ENCODE data around the gene UBE2D2. TPM values are rescaled to one million over a fixed set of nuclear protein-coding genes. Genes with fewer than 3 reads are reported as not detected.

UBE2D2 gene
- total and polyA plus RNA-seq, 4 experiments from 2014 or later, result 160 to 411 (median 255) TPM

DNA sequence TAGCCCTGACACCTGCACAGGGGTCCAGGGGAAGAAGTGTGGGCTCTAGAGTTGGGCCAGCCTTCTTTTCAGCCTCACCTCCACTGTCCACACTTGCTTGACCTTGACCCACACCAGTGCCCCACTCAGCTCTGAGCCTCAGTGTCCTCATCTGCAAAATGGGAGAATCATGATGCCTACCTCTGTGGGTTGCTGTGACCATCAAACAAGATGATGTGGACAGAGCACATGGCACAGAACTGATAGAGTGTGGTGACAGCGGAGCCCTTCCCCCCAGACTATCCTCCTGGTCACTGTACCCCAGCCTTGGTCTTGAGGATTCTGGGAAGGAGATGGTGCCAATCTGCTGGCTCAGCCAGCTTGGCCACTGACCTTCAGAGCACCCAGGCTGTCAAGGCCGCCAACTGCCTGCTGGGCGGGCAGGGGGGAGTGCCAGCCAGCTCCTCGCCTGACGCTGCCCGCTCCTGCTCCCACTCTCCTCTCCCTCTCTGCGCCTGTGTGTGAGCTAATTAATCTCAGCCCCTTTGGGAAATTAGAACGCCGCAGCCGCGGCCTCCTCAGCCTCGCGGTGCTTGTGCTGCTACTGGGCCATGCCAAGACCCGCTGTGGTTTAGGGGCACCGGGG, 103.7 kb downstream of the UBE2D2 start:
- CTCF ChIA-PET (ENCODE audit: partially characterized antibody), result interaction anchor here (4.4 kb wide), 1 partner anchor 32 kb away, joined by 16 read pairs; no protein-coding TSS in a partner anchor
- Mint-ChIP-seq H3K9me3 (no peaks in the 10 kb centered on the region), H3K4me3 (no peak overlapping the region), H3K27ac (no peak overlapping the region), H3K4me1 (peaks cover 14 to 44% (median 25%) of the 10 kb centered on the region in 4 donors), H3K36me3 (no peaks in the 10 kb centered on the region), H3K27me3 (no peaks in the 10 kb centered on the region)
- Histone ChIP-seq H3K4me1 (ENCODE audit: insufficient read depth, low read length) (peaks cover 37% of the 10 kb centered on the region), H3K36me3 (ENCODE audit: insufficient read depth, low read length) (no peaks in the 10 kb centered on the region), H3K27me3 (ENCODE audit: insufficient read depth, low read length) (no peaks in the 10 kb centered on the region), H3K27ac (ENCODE audit: low read depth, low read length) (no peak overlapping the region), H3K4me3 (ENCODE audit: low read length in 2 of 2) (no peak overlapping the region), H3K9me3 (ENCODE audit: control insufficient read depth in 1 of 2, low read length in 2 of 2) (no peaks in the 10 kb centered on the region)
- DNase-seq, result no peak
- intact Hi-C loops (cut with micrococcal nuclease), result no loop called here
- POLR2A ChIA-PET (ENCODE audit: partially characterized antibody), result no interaction called here

DNA sequence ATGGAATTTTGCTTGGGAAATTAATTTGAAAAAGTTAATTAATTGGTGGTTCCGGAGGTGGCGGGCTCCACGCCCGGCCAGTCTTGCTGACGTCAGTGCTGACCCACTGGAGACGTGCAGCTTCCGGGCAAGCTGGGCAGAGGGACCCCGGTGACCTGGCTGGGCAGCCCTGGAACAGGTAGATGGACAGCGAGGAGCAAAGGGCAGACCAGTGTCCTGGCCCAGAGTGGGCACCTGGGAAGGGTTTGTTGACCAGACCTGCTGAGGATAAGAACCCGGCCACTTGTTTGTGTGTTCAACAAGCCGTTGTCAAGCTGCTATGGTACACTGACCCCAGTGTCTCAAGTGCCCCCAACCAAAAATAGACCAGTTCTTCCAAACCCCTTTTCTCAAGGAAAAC, 104.5 kb downstream of the UBE2D2 start:
- Histone ChIP-seq H3K27me3 (ENCODE audit: insufficient read depth, low read length) (no peaks in the 10 kb centered on the region), H3K4me1 (ENCODE audit: insufficient read depth, low read length) (peaks cover 43% of the 10 kb centered on the region), H3K36me3 (ENCODE audit: insufficient read depth, low read length) (no peaks in the 10 kb centered on the region), H3K27ac (ENCODE audit: low read depth, low read length) (no peak overlapping the region), H3K9me3 (ENCODE audit: control insufficient read depth in 1 of 2, low read length in 2 of 2) (no peaks in the 10 kb centered on the region), H3K4me3 (ENCODE audit: low read length in 2 of 2) (no peak overlapping the region)
- DNase-seq, result no peak
- H3K36me3 Mint-ChIP-seq, result no peaks in the 10 kb centered on the region
- H3K27me3 Mint-ChIP-seq, result no peaks in the 10 kb centered on the region
- no peak overlapping the region for H3K4me3 Mint-ChIP-seq
- intact Hi-C loops (cut with micrococcal nuclease), result no loop called here
- no peak overlapping the region for H3K27ac Mint-ChIP-seq
- no peaks in the 10 kb centered on the region for H3K9me3 Mint-ChIP-seq
- H3K4me1 Mint-ChIP-seq, result peaks cover 14 to 50% (median 30%) of the 10 kb centered on the region in 4 donors
- ChIA-PET CTCF (ENCODE audit: partially characterized antibody) (interaction anchor here (4.4 kb wide), 1 partner anchor 33 kb away, joined by 16 read pairs; no protein-coding TSS in a partner anchor), POLR2A (ENCODE audit: partially characterized antibody) (no interaction called here)

DNA sequence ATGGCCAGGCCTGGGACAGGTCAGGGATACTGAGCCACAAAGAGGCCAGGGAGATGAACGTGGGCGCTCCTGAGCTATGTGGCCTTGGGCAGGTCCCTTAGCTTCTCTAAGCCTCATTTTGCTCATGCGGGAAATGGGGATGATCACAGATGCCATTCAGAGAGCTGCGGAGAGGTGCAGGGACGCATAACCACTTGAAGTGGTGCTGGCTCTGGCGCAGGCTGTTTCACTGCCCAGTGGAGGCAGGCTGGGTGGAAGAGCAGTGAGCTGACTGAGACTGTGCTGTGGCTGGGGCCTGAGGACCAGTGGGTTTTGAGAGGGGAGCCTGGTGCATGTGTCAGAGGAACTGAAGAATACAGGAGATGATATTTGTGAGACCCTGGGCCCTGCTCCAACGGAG, 105.4 kb downstream of the UBE2D2 start:
- no peaks in the 10 kb centered on the region for H3K9me3 ChIP-seq (ENCODE audit: control insufficient read depth in 1 of 2, low read length in 2 of 2)
- Mint-ChIP-seq H3K4me3 (peak overlapping the region in 6 of 8 donors; percentile 5 to 80 (median 44)), H3K36me3 (no peaks in the 10 kb centered on the region), H3K4me1 (peaks cover 14 to 52% (median 31%) of the 10 kb centered on the region in 4 donors), H3K27me3 (no peaks in the 10 kb centered on the region), H3K9me3 (no peaks in the 10 kb centered on the region), H3K27ac (peak overlapping the region in 1 of 7 donors; percentile 40)
- H3K4me1 ChIP-seq (ENCODE audit: insufficient read depth, low read length), result peaks cover 43% of the 10 kb centered on the region
- DNase-seq, result no peak
- CTCF ChIA-PET (ENCODE audit: partially characterized antibody), result interaction anchor here (1.2 to 4.4 kb wide), 4 partner anchors 31 to 241 kb away, joined by 3 to 16 read pairs (median 4); no protein-coding TSS in a partner anchor
- intact Hi-C loops (cut with micrococcal nuclease), result no loop called here
- no peaks in the 10 kb centered on the region for H3K27me3 ChIP-seq (ENCODE audit: insufficient read depth, low read length)
- H3K27ac ChIP-seq (ENCODE audit: low read depth, low read length), result no peak overlapping the region
- no peak overlapping the region for H3K4me3 ChIP-seq (ENCODE audit: low read length in 2 of 2)
- H3K36me3 ChIP-seq (ENCODE audit: insufficient read depth, low read length), result no peaks in the 10 kb centered on the region
- POLR2A ChIA-PET (ENCODE audit: partially characterized antibody), result interaction anchor here (1.2 kb wide), 1 partner anchor 20 kb away, joined by 3 read pairs; no protein-coding TSS in a partner anchor

DNA sequence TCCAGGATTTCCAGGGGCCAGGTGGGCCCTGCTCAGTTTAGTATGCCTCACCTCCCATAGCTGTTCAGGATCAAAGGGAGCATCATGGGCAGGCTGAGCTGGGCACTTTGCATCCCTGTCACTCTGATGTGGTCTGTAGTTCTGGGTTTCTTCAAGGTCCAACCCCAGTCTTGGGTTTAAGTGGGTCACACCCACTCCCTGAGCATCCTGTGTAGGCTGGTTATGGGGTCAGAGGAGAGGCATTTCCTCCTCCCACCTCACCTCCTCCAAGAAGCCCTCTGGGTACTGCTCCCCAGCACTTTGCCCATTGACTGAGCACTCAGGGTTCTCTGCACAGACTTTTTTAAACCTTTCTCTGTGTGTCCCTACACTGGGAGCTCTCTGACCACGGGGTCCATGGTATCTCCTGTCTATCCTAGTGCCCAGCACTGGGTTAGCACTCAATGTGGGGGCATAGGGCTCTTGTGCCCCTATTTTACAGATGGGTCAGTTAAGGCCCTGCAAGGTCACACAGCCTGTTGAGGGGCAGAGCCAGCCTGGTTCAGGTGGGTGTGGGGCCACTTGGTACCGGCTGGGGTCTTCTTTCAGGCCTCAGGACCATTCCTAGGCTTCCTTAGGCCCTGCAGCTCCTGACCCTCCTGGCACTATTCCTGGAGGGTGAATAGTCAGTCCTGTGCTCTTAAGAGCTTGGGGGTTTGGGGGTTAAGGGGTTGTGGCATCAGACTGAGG, 106.0 kb downstream of the UBE2D2 start:
- intact Hi-C loops (cut with micrococcal nuclease), result no loop called here
- H3K36me3 Mint-ChIP-seq, result no peaks in the 10 kb centered on the region
- H3K4me1 ChIP-seq (ENCODE audit: insufficient read depth, low read length), result peaks cover 43% of the 10 kb centered on the region
- DNase-seq, result no peak
- CTCF ChIA-PET (ENCODE audit: partially characterized antibody), result interaction anchor here (1.2 to 4.4 kb wide), 5 partner anchors 29 to 242 kb away, joined by 3 to 16 read pairs (median 3); no protein-coding TSS in a partner anchor
- no peak overlapping the region for H3K27ac ChIP-seq (ENCODE audit: low read depth, low read length)
- H3K27me3 Mint-ChIP-seq, result no peaks in the 10 kb centered on the region
- H3K4me1 Mint-ChIP-seq, result peaks cover 14 to 52% (median 31%) of the 10 kb centered on the region in 4 donors
- peak overlapping the region; percentile 61 to 83 (median 76) for H3K4me3 Mint-ChIP-seq
- POLR2A ChIA-PET (ENCODE audit: partially characterized antibody), result interaction anchor here (1.2 kb wide), 1 partner anchor 20 kb away, joined by 3 read pairs; no protein-coding TSS in a partner anchor
- H3K4me3 ChIP-seq (ENCODE audit: low read length in 2 of 2), result peak overlapping the region in 1 of 2 donors; percentile 64
- H3K9me3 Mint-ChIP-seq, result no peaks in the 10 kb centered on the region
- H3K27ac Mint-ChIP-seq, result peak overlapping the region in 5 of 7 donors; percentile 25 to 83 (median 52)
- H3K9me3 ChIP-seq (ENCODE audit: control insufficient read depth in 1 of 2, low read length in 2 of 2), result no peaks in the 10 kb centered on the region
- H3K36me3 ChIP-seq (ENCODE audit: insufficient read depth, low read length), result no peaks in the 10 kb centered on the region
- H3K27me3 ChIP-seq (ENCODE audit: insufficient read depth, low read length), result no peaks in the 10 kb centered on the region

DNA sequence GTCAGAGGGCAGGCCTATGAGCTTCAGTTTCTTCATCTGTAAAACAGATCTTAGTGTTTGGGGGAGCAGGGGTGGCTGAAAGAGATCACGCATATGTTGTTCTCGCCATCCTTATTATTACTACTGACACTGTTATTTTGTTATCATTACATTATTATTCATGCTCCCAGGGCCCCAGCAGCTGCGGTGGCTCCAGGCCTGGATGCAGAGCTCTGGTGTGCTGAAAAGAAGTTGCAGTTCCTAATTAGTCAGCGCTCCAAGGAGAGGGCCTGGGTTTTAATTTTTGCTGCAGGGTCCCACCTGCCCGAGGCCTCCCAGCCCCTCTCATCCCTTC, 106.6 kb downstream of the UBE2D2 start:
- peak overlapping the region; percentile 61 to 83 (median 76) for H3K4me3 Mint-ChIP-seq
- peak overlapping the region in 5 of 7 donors; percentile 25 to 83 (median 52) for H3K27ac Mint-ChIP-seq
- Histone ChIP-seq H3K27ac (ENCODE audit: low read depth, low read length) (no peak overlapping the region), H3K27me3 (ENCODE audit: insufficient read depth, low read length) (no peaks in the 10 kb centered on the region), H3K9me3 (ENCODE audit: control insufficient read depth in 1 of 2, low read length in 2 of 2) (no peaks in the 10 kb centered on the region), H3K36me3 (ENCODE audit: insufficient read depth, low read length) (no peaks in the 10 kb centered on the region), H3K4me3 (ENCODE audit: low read length in 2 of 2) (peak overlapping the region in 1 of 2 donors; percentile 64), H3K4me1 (ENCODE audit: insufficient read depth, low read length) (peaks cover 43% of the 10 kb centered on the region)
- H3K4me1 Mint-ChIP-seq, result peaks cover 14 to 52% (median 31%) of the 10 kb centered on the region in 4 donors
- ChIA-PET CTCF (ENCODE audit: partially characterized antibody) (interaction anchor here (1.2 to 4.4 kb wide), 4 partner anchors 30 to 98 kb away, joined by 3 to 16 read pairs (median 4); no protein-coding TSS in a partner anchor), POLR2A (ENCODE audit: partially characterized antibody) (interaction anchor here (1.2 kb wide), 1 partner anchor 21 kb away, joined by 3 read pairs; no protein-coding TSS in a partner anchor)
- DNase-seq, result no peak
- no peaks in the 10 kb centered on the region for H3K27me3 Mint-ChIP-seq
- intact Hi-C loops (cut with micrococcal nuclease), result no loop called here
- no peaks in the 10 kb centered on the region for H3K36me3 Mint-ChIP-seq
- no peaks in the 10 kb centered on the region for H3K9me3 Mint-ChIP-seq

DNA sequence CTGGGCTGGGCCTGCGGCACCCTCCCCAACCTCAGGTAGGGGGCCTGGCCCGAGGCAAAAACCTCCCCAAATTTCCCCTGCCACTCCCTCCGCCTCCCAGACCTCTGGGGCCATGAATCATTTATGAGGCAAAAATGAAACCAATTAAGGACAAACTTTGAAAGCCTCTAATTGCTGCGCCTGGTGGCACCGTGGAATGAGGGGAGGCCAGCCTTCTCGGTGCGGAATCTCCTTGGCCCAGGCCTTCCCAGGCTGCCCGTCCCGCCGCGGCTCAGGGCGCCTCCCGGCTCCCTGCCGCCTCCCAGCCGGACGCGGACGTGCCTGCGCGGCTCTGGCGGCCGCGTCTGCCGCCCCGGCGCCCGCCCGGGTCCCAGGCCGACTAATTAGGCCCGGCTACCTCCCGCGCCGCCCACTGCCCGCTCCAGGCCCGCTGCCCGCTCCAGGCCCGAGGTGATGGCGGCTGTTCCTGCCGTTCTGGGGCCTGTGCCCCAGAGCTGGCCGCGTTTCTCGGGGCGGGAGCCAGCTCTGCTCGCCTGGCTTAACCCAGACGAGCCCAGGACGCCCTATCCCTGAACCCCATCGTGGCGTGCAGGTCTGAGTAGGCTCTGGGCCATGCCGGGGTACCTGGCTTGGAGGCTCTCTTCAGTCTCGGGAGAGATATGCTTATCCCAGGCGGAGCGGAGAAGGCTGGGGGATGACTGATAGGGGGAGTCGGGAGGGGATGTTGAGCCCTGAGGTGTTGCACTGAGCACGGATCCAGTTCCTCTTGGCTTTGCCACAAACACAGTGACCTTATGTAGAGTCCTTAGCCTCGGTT, 107.1 kb downstream of the UBE2D2 start:
- intact Hi-C loops (cut with micrococcal nuclease), result no loop called here
- CTCF ChIA-PET (ENCODE audit: partially characterized antibody), result interaction anchor here (1.2 to 4.4 kb wide), 3 partner anchors 30 to 35 kb away, joined by 3 to 16 read pairs (median 4); no protein-coding TSS in a partner anchor
- peaks cover 43% of the 10 kb centered on the region for H3K4me1 ChIP-seq (ENCODE audit: insufficient read depth, low read length)
- H3K27ac Mint-ChIP-seq, result peak overlapping the region in 6 of 7 donors; percentile 49 to 80 (median 56)
- H3K36me3 Mint-ChIP-seq, result no peaks in the 10 kb centered on the region
- no peaks in the 10 kb centered on the region for H3K9me3 ChIP-seq (ENCODE audit: control insufficient read depth in 1 of 2, low read length in 2 of 2)
- no peaks in the 10 kb centered on the region for H3K27me3 Mint-ChIP-seq
- H3K36me3 ChIP-seq (ENCODE audit: insufficient read depth, low read length), result no peaks in the 10 kb centered on the region
- H3K27ac ChIP-seq (ENCODE audit: low read depth, low read length), result peak overlapping the region; percentile 46
- DNase-seq, result peak; percentile 29 to 58 (median 39)
- H3K4me3 ChIP-seq (ENCODE audit: low read length in 2 of 2), result peak overlapping the region; percentile 47 to 64
- H3K27me3 ChIP-seq (ENCODE audit: insufficient read depth, low read length), result no peaks in the 10 kb centered on the region
- H3K4me3 Mint-ChIP-seq, result peak overlapping the region; percentile 75 to 88 (median 82)
- POLR2A ChIA-PET (ENCODE audit: partially characterized antibody), result no interaction called here
- no peaks in the 10 kb centered on the region for H3K9me3 Mint-ChIP-seq
- peaks cover 14 to 50% (median 31%) of the 10 kb centered on the region in 4 donors for H3K4me1 Mint-ChIP-seq

Measured in CD4-positive, alpha-beta memory T cell (primary cell).